Activated CD8-positive, alpha-beta T cell treated with anti-CD3 and anti-CD28 coated beads, Interleukin-2, amount 10 ng/mL, durations not matched to agents 7 days and 5 days (primary cell): ENCODE results near the gene SULT1B1. TPM values are rescaled to one million over a fixed set of nuclear protein-coding genes. Genes with fewer than 3 reads are reported as not detected.

Experiments
- ATAC-seq: fragments of 150-1000 bp; cut with Tn5 transposase; one replicate; pipeline ENCODE4 v1.10.0; 2021; ENCODE audit warnings: moderate library complexity
- CTCF ChIA-PET: fragments of 350-600 bp; sonication (Branson Sonifier 250); formaldehyde crosslinking; loops from one replicate; lab custom pipeline; 2021; ENCODE audit warnings: antibody characterized with exemption; lab: Charles Lee
- POLR2A ChIA-PET: fragments of 350-600 bp; sonication (Branson Sonifier 250); formaldehyde crosslinking; loops from one replicate; lab custom pipeline; 2021; ENCODE audit warnings: antibody characterized with exemption; lab: Charles Lee
- DNase-seq: peaks from one replicate; pipeline ENCODE4 v3.0.0-alpha.2; 2020
- H3K27ac Mint-ChIP-seq: one replicate; pipeline ENCODE4 v1.8.0; 2021; ENCODE audit warnings: mild to moderate bottlenecking, mixed read lengths
- H3K27me3 Mint-ChIP-seq: one replicate; pipeline ENCODE4 v1.8.0; 2021; ENCODE audit warnings: low read depth, mixed read lengths
- H3K36me3 Mint-ChIP-seq: one replicate; pipeline ENCODE4 v1.8.0; 2021; ENCODE audit warnings: low read depth, mixed read lengths
- H3K4me1 Mint-ChIP-seq: one replicate; pipeline ENCODE4 v1.8.0; 2021; ENCODE audit warnings: low read depth, mixed read lengths
- H3K4me3 Mint-ChIP-seq: one replicate; pipeline ENCODE4 v1.8.0; 2021; ENCODE audit warnings: mild to moderate bottlenecking, mixed read lengths
- H3K9me3 Mint-ChIP-seq: one replicate; pipeline ENCODE4 v1.8.0; 2022; ENCODE audit warnings: mixed read lengths; ENCODE audit not compliant: insufficient read depth
- total RNA-seq, 2 experiments: library from RNA; stranded (reverse); gene quantifications; one replicate each; pipeline ENCODE4 v1.2.3, GENCODE V29; 2021

The SULT1B1 gene
- total RNA-seq, 2 experiments from 2014 or later = 1.1 to 1.7 TPM

DNA sequence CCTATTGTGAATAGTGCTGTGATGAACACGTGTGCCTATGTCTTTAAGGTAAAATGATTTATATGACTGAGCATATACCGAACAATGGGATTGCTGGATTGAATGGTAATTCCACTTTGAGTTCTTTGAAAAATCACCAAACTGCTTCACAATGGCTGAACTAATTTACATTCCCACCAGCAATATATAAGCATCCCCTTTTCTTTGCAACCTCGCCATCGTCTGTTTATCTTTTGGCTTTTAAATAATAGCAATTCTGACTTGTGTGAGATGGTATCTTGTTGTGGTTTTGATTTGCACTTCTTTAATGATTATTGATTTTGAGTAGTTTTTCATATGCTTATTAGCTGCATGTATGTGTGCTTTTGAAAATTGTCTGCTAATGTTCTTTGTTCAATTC, 75.6 kb downstream of the SULT1B1 start:
- no peak overlapping the region for H3K4me3 Mint-ChIP-seq
- ChIA-PET POLR2A (no interaction called here), CTCF (interaction anchor here (0.8 to 1.7 kb wide), 2 partner anchors 138 to 196 kb away, joined by 4 to 6 read pairs; no protein-coding TSS in a partner anchor)
- no peaks in the 10 kb centered on the region for H3K4me1 Mint-ChIP-seq
- DNase-seq = no peak
- no peaks in the 10 kb centered on the region for H3K36me3 Mint-ChIP-seq
- H3K27ac Mint-ChIP-seq = no peak overlapping the region
- H3K27me3 Mint-ChIP-seq = peaks cover 2% of the 10 kb centered on the region
- H3K9me3 Mint-ChIP-seq = no peaks in the 10 kb centered on the region
- ATAC-seq = no peak

Other genes starting within 250 kb of the SULT1B1 start
- not detected for gene UGT2A2, start 121.0 kb downstream of the SULT1B1 start, total RNA-seq
- gene UGT2A1, start 107.4 kb downstream of the SULT1B1 start, total RNA-seq = not detected
- gene SULT1E1, start 99.5 kb upstream of the SULT1B1 start, total RNA-seq = not detected
- not detected for gene CSN1S1, start 170.4 kb upstream of the SULT1B1 start, total RNA-seq
- gene CSN2, start 205.1 kb upstream of the SULT1B1 start, total RNA-seq = not detected
- not detected for gene STATH, start 235.3 kb upstream of the SULT1B1 start, total RNA-seq